OCI-LY3 (cell line): ENCODE data around the gene FXYD4.
A peak's percentile ranks its signal among the peaks of the same experiment; 100 is the strongest.

ENCODE experiments used
- H2AFZ ChIP-seq: fragments of 200-600, 300-600 bp; shearing (Covaris generic); 2 replicates; pipeline ENCODE4 v1.6.0; 2014; ENCODE audit warnings: antibody characterized with exemption, low read depth, low read length
- H3K27ac ChIP-seq: fragments of 200-600, 300-600 bp; sonication (generic); 2 replicates; pipeline ENCODE4 v1.5.1; 2014; ENCODE audit warnings: mild to moderate bottlenecking, low read length, moderate library complexity, mixed read lengths
- H3K27me3 ChIP-seq: fragments of 200-600, 300-600 bp; sonication (generic); 2 replicates; pipeline ENCODE4 v1.6.1; 2014; ENCODE audit warnings: low read depth, low read length, mixed read lengths
- H3K36me3 ChIP-seq: fragments of 200-600, 300-600 bp; sonication (generic); replicated peaks from 2 replicates; pipeline ENCODE3; 2014; ENCODE audit warnings: low read depth, low read length, mixed read lengths
- H3K4me1 ChIP-seq: fragments of 300-600, 200-600 bp; sonication (generic); 2 replicates; pipeline ENCODE4 v1.6.1; 2014; ENCODE audit warnings: low read length, mixed read lengths
- H3K4me2 ChIP-seq: fragments of 200-600, 300-600 bp; sonication (generic); 2 replicates; pipeline ENCODE4 v1.6.1; 2014; ENCODE audit warnings: low read length, mixed read lengths
- H3K4me3 ChIP-seq: fragments of 300-600, 200-600 bp; sonication (generic); 2 replicates; pipeline ENCODE4 v1.5.1; 2014; ENCODE audit warnings: antibody characterized with exemption, mild to moderate bottlenecking, low read length, moderate library complexity
- H3K79me2 ChIP-seq: fragments of 300-600, 200-600 bp; shearing (Covaris generic); 2 replicates; pipeline ENCODE4 v1.6.1; 2014; ENCODE audit warnings: mild to moderate bottlenecking, low read length, mixed read lengths
- H3K9ac ChIP-seq: fragments of 300-600, 200-600 bp; shearing (Covaris generic); 2 replicates; pipeline ENCODE4 v1.6.0; 2014; ENCODE audit warnings: mild to moderate bottlenecking, low read length, moderate library complexity
- H3K9me3 ChIP-seq: fragments of 200-600, 300-600 bp; shearing (Covaris generic); 2 replicates; pipeline ENCODE4 v1.6.1; 2014; ENCODE audit warnings: low read length, mixed read lengths; ENCODE audit not compliant: insufficient read depth
- H4K20me1 ChIP-seq: fragments of 200-600, 300-600 bp; sonication (generic); 2 replicates; pipeline ENCODE4 v1.6.1; 2016; ENCODE audit warnings: low read length, mixed read lengths; ENCODE audit not compliant: insufficient read depth
- EZH2phosphoT487 ChIP-seq: fragments of 200-600 bp; shearing (Covaris generic); IDR thresholded peaks from 2 replicates; pipeline ENCODE4 v1.6.1; 2018; ENCODE audit warnings: antibody characterized with exemption, mixed run types, low read depth
- TF ChIP-seq, protein P1 (sequence below): fragments of 200-600, 300-600 bp; sonication (generic); IDR thresholded peaks from 2 replicates; pipeline ENCODE4 v1.5.1; 2014; ENCODE audit warnings: antibody characterized with exemption, low read length, low read depth

FXYD4 gene

DNA sequence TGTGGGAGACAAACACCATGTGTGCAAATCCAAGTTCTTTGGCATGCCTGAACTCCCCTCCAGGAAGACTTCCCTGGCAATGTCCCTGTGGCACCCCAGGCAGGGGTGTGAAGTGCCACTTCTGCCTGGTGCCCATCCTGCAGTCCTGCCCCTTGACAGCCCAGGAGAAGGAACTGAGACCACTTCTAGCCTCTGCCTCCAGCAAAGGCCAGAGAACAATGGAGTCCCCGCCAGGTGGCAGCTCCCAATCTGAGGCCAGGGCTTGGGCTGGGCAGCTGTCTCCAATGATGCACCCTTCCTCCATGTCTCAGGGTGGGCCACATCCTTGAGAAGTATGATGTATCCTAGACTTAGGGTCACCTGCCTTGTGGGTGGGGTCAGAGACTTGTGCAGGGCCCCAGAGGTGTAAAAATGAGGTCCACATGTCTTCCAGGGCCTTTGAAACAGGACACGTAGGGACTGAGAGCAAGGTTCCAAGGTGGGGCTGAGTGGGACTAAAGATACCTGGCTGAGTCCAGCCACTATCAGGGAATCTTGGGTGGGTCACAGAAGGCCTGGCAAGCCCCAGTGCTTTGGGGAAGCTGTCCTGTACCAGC, 5.5 kb downstream of the FXYD4 start:
- Histone ChIP-seq H3K4me2 (no peak overlapping the region), H3K36me3 (no peaks in the 10 kb centered on the region), H4K20me1 (no peaks in the 10 kb centered on the region), H3K27me3 (no peaks in the 10 kb centered on the region), H3K9ac (no peak overlapping the region), H3K4me3 (no peak overlapping the region), H3K27ac (no peak overlapping the region), H3K79me2 (no peaks in the 10 kb centered on the region), H2AFZ (no peak overlapping the region), H3K4me1 (no peaks in the 10 kb centered on the region), H3K9me3 (no peaks in the 10 kb centered on the region)
- TF ChIP-seq EZH2phosphoT487, result no peak
- TF ChIP-seq, protein P1, sequence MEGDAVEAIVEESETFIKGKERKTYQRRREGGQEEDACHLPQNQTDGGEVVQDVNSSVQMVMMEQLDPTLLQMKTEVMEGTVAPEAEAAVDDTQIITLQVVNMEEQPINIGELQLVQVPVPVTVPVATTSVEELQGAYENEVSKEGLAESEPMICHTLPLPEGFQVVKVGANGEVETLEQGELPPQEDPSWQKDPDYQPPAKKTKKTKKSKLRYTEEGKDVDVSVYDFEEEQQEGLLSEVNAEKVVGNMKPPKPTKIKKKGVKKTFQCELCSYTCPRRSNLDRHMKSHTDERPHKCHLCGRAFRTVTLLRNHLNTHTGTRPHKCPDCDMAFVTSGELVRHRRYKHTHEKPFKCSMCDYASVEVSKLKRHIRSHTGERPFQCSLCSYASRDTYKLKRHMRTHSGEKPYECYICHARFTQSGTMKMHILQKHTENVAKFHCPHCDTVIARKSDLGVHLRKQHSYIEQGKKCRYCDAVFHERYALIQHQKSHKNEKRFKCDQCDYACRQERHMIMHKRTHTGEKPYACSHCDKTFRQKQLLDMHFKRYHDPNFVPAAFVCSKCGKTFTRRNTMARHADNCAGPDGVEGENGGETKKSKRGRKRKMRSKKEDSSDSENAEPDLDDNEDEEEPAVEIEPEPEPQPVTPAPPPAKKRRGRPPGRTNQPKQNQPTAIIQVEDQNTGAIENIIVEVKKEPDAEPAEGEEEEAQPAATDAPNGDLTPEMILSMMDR, result peak; percentile 24

DNA sequence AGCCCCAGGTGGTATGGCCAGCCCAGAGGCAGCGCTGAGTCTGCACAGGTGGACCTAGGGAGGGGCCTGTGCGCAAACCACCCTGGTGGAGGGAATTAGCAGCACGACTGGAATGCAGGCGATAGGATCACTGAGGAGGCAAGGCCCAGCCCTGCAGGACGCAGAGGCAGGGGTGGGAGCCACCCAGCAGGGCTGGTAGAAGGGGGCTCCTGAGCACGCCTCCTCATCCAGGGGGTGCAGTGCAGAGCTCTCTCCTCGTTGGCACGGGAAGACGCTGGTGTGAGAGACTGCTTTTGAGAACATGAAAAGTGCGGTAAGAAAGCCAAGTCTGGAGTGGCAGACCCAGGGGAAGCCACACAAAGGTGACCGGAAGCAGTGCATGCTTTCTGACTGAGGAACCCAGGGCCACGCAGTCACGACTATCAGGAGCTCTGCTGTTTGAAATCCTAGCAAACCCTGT, 6.0 kb downstream of the FXYD4 start:
- no peak for TF ChIP-seq EZH2phosphoT487
- TF ChIP-seq, protein P1, result no peak
- no peak overlapping the region for H2AFZ ChIP-seq
- no peak overlapping the region for H3K4me3 ChIP-seq
- H4K20me1 ChIP-seq, result no peaks in the 10 kb centered on the region
- no peaks in the 10 kb centered on the region for H3K36me3 ChIP-seq
- no peaks in the 10 kb centered on the region for H3K9me3 ChIP-seq
- no peaks in the 10 kb centered on the region for H3K27me3 ChIP-seq
- H3K4me2 ChIP-seq, result no peak overlapping the region
- H3K9ac ChIP-seq, result no peak overlapping the region
- H3K4me1 ChIP-seq, result no peaks in the 10 kb centered on the region
- H3K79me2 ChIP-seq, result no peaks in the 10 kb centered on the region
- no peak overlapping the region for H3K27ac ChIP-seq

DNA sequence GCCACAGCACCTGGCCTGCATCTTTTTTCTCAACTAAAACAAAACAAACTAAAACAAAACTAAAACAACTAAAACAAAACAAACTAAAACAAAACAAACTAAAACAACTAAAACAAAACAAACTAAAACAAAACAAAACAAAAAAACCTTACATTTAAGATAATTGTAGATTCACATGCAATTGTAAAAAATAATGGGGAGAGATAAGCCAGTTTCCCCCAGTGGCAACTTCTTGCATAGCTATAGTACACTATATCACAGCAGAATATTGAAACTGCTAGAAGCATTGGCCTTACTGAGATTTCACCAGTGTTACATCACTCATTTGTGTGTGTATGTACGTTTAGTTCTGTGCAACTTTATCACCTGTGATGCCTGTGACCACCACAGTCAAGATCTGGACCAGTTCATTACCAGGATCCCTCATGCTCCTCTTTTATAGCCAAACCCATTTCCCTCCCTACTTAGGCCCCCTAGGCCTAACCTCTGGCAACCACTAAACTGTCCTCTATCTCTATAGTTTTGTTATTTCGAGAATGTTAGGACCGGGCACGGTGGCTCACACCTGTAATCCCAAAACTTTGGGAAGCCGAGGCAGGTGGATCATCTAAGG, 9.3 kb downstream of the FXYD4 start:
- Histone ChIP-seq H3K27me3 (no peaks in the 10 kb centered on the region), H3K9ac (no peak overlapping the region), H3K9me3 (no peaks in the 10 kb centered on the region), H3K36me3 (peaks cover 3% of the 10 kb centered on the region), H3K4me3 (no peak overlapping the region), H2AFZ (no peak overlapping the region), H3K4me2 (no peak overlapping the region), H3K4me1 (no peaks in the 10 kb centered on the region), H3K79me2 (no peaks in the 10 kb centered on the region), H3K27ac (no peak overlapping the region), H4K20me1 (peaks cover 10% of the 10 kb centered on the region; the same call in 1 of the 2 replicates)
- TF ChIP-seq, protein P1, result no peak
- TF ChIP-seq EZH2phosphoT487, result no peak

DNA sequence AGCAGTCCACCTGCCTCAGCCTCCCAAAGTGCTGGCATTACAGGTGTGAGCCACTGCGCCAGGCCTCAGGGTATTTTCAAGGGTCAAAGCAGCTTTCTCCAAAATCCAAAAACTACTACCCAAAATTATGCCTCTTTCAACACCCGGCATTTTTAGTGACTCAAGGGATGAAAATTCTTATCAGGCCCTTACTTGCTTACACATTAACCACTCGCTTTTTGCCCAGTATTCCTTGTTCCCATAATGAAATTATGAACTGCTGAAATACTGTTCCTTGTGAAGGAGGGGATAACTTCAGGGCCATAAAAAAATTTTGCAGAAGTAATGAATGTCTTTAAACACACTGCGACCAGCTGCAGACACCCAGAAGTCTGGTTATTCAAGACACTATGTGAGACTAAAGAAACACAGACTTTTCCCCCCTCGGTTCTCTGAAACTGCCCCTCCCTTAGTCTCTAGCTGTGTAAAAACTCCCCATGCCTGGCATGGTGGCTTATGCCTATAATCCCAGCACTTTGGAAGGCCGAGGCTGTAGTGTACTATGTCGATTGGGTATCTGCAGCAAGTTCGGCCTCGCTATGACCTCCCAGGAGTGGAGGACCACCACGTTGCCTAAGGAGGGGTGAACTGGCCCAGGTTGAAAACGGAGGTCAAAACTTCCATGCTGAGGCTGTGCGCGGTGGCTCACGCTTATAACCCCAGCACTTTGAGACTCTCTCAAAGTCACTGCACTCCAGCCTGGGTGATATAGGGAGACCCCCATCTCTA, 12.0 kb downstream of the FXYD4 start:
- H3K4me3 ChIP-seq, result no peak overlapping the region
- H3K4me1 ChIP-seq, result no peaks in the 10 kb centered on the region
- peaks cover 4% of the 10 kb centered on the region for H3K79me2 ChIP-seq
- no peak overlapping the region for H3K9ac ChIP-seq
- no peak overlapping the region for H3K4me2 ChIP-seq
- H3K27me3 ChIP-seq, result no peaks in the 10 kb centered on the region
- H3K36me3 ChIP-seq, result peaks cover 24% of the 10 kb centered on the region
- TF ChIP-seq, protein P1, result no peak
- TF ChIP-seq EZH2phosphoT487, result no peak
- no peaks in the 10 kb centered on the region for H3K9me3 ChIP-seq
- H2AFZ ChIP-seq, result no peak overlapping the region
- H3K27ac ChIP-seq, result no peak overlapping the region
- H4K20me1 ChIP-seq, result peaks cover 32% of the 10 kb centered on the region
